MM.1S (cell line): Measurements from ENCODE around the gene ARHGAP28.

Experiments
- EZH2 ChIP-seq: fragments of 300-600 bp; sonication (generic); optimal IDR thresholded peaks from 2 replicates; pipeline ENCODE3; 2017; ENCODE audit warnings: low read depth, mild to moderate bottlenecking, antibody characterized with exemption, low read length, mixed read lengths
- TF ChIP-seq, protein P1 (sequence below): fragments of 300-600 bp; sonication (generic); IDR thresholded peaks from 2 replicates; pipeline ENCODE4 v1.5.1; 2016; ENCODE audit warnings: antibody characterized with exemption, low read length, mixed read lengths

DNA sequence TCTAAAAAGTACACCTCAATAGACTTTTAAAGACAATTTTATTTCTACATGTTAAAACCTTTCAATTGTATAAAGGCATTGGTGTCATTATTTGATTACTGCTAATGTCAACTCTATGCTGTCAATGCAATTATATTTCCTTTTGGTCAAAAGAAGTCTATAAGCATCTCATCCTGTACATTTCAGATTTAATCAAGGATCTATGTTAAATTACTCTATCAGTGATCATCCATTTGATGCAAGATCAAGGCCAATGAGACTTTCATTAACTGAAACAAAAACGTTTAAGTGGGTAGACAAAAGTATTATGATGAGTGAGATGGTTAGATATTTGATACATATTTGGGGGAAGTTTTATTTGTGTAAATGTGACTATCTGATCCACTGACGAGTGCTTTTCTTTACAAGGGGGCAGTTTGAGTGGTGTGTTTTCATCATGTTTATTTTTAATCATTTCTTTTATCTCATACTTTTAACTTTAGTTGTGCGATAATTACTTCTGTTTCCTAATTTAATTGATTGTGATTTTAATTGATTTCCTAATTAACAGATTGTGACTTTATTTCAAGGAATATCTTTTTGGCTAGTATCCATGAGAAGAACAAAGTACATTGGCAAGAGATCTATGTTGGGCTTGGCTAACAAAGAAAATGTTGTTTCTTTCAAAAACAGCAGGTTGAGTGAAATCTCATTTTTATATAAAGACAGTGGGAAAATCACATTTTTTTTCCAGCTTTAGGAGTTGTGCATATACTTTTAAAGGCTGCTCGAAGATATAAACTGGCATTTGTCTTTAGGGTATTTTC, 1.1 kb downstream of the ARHGAP28 start:
- TF ChIP-seq, protein P1, sequence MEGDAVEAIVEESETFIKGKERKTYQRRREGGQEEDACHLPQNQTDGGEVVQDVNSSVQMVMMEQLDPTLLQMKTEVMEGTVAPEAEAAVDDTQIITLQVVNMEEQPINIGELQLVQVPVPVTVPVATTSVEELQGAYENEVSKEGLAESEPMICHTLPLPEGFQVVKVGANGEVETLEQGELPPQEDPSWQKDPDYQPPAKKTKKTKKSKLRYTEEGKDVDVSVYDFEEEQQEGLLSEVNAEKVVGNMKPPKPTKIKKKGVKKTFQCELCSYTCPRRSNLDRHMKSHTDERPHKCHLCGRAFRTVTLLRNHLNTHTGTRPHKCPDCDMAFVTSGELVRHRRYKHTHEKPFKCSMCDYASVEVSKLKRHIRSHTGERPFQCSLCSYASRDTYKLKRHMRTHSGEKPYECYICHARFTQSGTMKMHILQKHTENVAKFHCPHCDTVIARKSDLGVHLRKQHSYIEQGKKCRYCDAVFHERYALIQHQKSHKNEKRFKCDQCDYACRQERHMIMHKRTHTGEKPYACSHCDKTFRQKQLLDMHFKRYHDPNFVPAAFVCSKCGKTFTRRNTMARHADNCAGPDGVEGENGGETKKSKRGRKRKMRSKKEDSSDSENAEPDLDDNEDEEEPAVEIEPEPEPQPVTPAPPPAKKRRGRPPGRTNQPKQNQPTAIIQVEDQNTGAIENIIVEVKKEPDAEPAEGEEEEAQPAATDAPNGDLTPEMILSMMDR: no peak
- no peak for TF ChIP-seq EZH2
